ENCODE data around the gene PACS2. TPM values are rescaled to one million over a fixed set of nuclear protein-coding genes. Genes with fewer than 3 reads are reported as not detected.

PACS2 gene
- total RNA-seq, 2 donors from 2014 or later: 61.3 to 69.4 TPM

DNA sequence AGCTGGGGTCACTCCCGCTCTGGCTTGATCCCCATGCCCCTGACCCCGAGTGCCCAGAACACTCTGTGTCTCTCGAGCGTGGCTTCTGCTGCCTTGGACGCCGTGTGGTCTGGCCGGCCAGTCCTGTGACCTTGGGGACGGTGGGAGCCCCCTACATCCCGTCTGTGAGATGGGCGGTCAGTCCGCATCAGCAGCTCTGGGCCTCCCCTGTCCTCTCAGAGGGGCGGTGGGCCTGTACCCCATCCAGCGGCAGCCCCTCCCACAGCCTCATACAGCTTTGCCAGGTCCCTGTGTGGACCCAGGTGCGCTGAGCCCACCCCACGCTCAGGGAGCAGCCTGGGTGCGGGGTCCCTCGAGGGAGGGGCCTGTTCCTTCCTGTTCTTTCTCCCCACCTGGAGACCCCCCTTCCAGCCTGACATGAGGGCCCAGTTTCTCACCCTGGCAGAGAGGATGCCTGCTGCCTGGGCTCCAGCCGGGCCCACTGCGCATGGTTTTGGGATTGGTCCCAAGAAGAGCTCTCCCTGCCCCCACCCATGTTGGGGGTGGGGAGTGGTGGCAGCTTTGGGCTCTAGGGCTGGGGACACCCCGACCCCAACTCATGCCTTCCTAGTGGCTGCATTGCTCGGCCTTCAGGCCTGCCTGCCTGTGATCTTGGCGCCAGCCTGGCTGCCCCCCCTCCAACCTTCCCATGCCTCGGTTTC is 106.6 kb downstream of the PACS2 start:
- DNase-seq (ENCODE audit: low spot score): no peak
- intact Hi-C loops (cut with DNase I): no loop called here

DNA sequence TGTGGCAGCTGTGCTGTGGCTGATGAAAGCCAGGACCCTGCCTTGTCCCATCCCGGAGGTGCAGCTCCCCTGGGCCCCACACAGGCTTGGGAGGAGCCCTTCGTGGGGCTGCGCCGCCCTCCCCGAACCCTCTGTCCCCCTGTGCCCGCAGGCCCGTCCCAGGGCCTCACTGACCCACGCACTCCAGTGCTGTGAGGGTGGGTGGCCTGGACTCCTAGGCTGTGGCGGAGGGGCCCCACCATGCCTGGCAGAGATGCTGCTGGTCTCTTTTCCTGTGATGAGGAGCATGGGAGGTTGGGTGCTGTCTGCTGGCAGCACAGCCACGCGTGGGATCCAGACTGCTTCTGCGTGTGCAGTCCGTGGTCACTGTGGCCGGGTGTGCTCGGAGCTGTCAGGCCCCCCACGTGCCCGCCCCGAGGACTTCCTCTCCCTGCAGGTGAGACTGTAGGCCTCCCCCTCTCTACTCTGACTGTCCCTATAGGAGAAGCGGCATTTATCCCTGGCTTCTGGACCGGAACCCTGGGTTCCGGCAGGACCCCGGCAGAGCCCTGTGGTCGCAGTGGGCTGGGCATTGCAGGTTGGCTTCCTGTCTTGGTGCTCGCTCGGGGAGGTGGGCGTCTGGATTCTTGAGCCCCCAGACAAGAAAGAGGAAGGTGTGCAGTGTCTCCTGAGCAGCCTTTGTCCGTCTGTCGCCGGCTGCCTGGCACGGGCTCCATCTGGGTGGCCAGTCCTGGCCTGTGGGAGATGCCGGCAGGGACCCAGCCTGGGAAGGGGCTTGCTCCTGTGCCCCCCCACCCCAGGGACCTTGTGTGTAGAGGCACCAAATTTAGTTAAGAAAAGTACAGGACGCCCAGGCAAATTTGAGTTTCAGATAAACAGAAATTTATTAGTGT is 107.4 kb downstream of the PACS2 start:
- intact Hi-C loops (cut with DNase I): no loop called here
- peak; percentile 76 for DNase-seq (ENCODE audit: low spot score)

GRCh38 chr14:105422695-105423487 is 108.3 kb downstream of the PACS2 start:
- intact Hi-C loops (cut with DNase I): no loop called here
- peak; percentile 78 for DNase-seq (ENCODE audit: low spot score)

DNA sequence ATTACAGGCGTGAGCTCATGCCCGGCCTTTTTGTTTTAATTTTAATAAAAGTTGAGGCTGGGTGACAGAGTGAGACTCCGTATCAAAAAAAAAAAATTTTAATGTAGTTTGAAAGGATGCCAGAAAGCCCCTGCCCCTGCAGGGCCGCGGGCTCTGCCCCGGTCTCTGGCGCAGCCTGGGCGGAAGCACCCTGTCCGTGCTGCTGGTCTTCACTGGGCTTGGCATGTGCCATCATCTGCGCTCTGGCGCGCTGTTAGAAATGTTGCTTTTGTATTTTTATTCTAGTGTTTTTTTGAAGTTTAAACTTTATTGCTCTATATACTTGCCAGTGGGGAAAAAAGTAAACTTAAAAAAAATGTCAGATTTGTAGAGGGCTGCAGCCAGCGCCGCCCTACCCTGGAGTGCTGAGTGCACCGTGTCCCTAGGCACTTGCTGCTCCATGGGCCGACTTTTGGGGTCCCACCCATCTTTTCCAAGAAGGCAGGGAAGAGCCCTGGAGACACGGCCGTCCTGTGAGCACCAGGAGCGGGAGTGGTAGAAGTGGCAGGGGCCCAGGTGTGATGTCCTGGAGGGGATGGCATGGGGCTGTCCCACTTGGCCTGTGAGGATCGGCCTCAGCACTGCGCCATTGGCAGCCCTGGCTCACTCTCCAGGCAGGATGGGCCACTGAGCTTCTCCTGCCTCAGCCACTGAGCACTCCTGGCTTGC is 109.1 kb downstream of the PACS2 start:
- DNase-seq (ENCODE audit: low spot score): no peak
- intact Hi-C loops (cut with DNase I): no loop called here

DNA sequence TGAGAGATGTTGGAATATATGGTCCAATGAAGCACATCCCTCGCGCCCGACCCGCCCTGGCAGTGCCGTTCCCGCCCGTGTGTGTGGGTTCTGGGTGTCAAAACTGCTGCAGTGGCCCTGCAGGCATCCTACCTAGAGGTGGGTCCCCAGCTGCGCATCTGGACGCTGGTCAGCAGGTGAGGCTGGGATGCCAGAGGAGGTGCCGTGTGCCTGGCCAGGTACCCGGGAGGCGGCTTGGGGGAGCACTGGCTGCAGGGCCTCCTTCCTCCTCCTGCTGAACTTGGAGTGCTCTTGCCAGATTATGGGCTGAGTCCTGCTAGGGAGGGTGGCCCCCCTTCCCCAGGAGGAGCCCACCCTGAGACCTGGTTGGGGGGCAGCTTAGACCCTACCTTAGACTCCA is 110.3 kb downstream of the PACS2 start:
- intact Hi-C loops (cut with DNase I): no loop called here
- no peak for DNase-seq (ENCODE audit: low spot score)

GRCh38 chr14:105425823-105426247 is 111.3 kb downstream of the PACS2 start:
- intact Hi-C loops (cut with DNase I): no loop called here
- peak; percentile 75 for DNase-seq (ENCODE audit: low spot score)

DNA sequence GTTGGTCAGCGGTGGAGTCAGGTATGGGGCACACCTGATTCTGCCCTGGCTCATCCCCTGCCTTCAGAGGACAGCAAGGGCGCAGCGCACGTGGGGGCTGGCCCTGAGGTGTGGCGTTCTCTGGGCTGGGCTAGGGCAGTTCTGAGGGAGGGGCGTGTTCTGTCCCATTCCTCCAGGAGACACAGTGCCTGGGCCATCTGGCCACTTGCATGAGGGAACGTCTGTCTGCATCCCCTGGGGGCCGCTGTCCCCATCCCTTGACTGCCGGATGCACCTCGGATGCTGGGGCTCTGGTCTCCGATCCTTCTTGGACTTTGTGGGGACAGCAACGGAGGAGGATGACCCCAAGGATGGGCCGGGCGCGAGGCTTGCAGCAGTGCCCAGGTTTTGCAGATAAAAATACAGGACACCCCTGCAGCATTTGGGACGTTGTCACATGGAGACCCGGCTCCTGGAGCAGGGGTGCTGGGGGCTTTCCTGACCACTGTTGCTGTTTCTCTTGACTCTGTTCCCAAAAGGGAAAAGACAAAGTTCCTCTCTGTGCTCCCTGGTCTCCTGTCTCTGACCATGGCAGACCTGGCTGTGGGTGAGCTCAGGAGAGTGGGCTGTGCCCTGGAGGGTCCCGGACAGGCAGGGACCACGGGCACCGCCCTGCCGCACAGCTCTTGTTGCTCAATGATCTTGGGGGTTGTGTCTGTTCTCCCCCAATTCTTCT is 112.0 kb downstream of the PACS2 start:
- intact Hi-C loops (cut with DNase I): no loop called here
- no peak for DNase-seq (ENCODE audit: low spot score)

DNA sequence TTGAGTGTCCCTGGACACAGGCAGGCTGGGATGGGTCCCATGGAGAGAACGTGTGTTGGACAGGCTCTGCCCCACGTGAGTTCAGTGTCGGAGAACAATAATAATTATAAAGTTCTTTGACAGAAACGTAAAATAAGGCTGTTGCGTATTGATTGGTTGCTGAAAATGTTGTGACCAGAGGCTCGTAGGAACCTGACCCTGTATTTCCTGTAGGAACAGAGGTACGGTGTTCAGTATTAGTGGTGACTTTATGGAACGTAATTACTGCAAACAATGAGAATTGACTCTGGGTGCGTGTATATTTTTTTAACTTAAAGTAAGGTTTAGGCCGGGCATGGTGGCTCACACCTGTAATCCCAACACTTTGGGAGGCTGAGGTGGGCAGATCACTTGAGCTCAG is 112.9 kb downstream of the PACS2 start:
- DNase-seq (ENCODE audit: low spot score): no peak
- intact Hi-C loops (cut with DNase I): no loop called here

GRCh38 chr14:105427936-105428485 is 113.5 kb downstream of the PACS2 start:
- intact Hi-C loops (cut with DNase I): no loop called here
- no peak for DNase-seq (ENCODE audit: low spot score)

DNA sequence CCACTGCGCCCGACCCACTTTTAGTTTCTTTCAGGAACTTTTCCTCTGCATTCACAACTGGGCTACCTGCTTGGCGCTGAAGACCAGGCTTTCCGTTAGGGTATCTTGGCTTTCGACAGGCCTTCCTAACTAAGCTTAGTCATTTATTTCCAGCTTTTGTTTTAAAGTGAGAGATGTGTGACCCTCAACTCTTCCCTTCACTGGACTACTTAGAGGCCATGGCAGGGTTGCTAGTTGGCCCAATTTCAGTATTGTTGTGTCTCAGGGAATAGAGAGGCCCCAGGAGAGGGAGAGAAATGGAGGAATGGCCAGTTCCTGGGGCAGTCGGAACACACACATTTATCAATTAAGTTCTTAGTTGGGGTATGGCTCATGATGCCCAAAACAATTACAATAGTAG is 115.5 kb downstream of the PACS2 start:
- DNase-seq (ENCODE audit: low spot score): no peak
- intact Hi-C loops (cut with DNase I): no loop called here

- DNase-seq (ENCODE audit: low spot score): no peak
- intact Hi-C loops (cut with DNase I): no loop called here
Observed at GRCh38 chr14:105430565-105430964, 116.0 kb downstream of the PACS2 start.

DNA sequence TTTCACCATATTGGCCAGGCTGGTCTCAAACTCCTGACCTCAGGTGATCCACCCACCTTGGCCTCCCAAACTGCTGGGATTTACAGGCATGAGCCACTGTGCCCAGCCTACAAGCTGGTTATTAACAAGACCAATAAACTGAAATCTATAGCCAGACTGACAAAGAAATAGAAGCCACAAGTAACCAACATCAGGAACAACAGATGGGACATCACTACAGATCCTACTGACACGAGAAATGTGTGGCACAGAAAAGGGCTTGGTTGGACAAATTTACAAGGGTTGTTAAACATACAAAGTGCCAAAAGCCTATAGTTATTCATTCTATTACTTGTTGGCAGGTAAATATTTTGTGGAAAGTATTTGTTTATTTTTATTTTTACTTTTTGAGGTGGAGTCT is 116.7 kb downstream of the PACS2 start:
- intact Hi-C loops (cut with DNase I): no loop called here
- no peak for DNase-seq (ENCODE audit: low spot score)

DNA sequence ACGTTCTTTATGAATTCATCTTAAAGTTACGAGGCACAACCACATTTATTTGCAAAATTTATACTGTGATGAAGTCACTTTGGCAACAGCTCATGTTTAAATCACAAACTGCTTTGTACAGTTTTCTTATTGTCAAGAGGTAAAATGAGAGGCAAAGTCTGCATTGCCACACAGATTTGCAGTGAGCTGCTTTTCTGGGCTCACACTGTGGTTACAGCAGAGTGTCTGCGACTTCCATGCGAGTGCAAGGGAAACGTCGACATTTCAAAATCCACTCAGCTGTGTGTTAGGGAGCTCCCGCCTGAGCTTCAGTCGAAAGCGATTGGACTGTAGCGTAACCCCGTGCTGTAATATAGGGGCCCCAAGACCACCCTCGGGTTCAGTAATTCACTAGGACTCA is 118.1 kb downstream of the PACS2 start:
- DNase-seq (ENCODE audit: low spot score): no peak
- intact Hi-C loops (cut with DNase I): no loop called here

DNA sequence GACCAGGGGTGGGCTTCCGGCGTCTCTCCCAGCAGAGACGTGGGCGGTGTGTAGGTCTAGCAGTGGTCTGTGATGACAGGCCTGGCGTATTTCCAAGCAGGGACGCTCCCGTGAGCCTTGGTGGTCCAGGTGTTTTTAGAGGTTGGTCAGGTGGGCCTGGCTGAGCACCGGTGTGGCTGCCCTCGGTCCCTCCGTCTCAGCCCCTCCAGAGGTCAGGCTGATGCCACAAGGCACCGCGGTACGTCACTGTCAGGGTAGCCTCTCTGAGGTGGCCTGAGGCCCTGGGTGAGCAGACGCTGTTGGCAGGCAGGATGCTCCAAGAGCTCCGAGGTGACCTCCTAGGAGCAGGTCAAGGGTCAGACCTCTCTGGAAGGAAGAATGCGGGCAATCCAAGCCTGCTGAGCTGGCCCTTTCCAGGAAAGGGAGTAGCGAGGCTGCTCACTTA is 118.6 kb downstream of the PACS2 start:
- no peak for DNase-seq (ENCODE audit: low spot score)
- intact Hi-C loops (cut with DNase I): no loop called here

DNA sequence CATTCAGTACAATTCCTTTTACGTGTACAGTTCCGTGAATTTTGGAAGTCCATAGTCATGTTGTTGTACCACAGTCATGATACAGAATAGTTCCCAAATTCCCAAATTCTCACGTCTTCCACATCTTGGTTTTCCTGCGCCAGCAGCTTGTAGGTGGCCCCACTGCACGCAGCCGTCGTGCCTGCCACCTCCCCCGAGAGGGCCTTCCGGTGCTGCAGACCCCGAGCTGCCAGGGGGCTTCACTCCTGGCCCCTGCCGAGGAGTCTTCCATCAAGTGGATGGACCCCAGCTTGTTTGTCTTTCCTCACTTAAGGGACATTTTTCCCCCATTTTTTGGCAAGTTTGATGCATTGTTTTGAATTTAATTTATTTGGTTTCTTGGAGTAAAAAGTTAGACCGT is 121.9 kb downstream of the PACS2 start:
- intact Hi-C loops (cut with DNase I): no loop called here
- no peak for DNase-seq (ENCODE audit: low spot score)

DNA sequence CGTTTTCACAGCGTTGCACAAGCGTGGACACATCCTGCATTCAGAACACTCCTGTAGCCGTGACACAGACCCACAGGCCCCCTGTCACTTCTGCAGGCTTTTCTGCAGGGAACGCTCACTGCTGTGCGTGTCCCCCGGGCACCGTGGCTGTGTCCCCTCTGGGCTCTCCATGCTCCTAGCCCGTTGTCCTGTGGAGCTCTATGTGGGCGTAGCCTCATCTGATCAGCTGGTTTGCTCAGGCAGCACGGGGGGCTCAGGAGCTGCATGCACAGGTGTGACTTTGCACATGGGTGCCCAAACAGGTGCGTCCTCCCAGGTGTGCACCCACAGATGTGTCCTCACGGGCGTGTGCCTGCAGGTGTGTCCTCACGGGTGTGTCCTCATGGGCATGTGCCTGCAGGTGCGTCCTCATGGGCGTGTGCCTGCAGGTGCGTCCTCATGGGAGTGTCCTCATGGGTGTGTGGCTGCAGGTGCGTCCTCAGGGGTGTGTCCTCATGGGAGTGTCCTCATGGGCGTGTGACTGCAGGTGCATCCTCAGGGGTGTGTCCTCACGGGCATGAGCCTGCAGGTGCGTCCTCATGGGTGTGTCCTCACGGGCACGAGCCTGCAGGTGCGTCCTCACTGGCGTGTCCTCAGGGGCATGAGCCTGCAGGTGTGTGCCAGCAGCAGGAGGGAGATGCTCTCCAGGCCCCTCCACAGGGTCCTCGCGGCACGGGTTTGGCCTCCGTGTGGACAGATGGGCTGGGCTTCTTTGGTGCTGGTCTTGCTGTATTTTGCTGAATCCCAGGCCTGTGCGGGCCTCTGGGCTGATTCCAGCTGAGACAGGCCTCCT is 122.6 kb downstream of the PACS2 start:
- no peak for DNase-seq (ENCODE audit: low spot score)

GRCh38 chr14:105437723-105438500 is 123.4 kb downstream of the PACS2 start:
- intact Hi-C loops (cut with DNase I): no loop called here

More for the DNA sequence above, 122.6 kb downstream of the PACS2 start:
- intact Hi-C loops (cut with DNase I): no loop called here

More at GRCh38 chr14:105437723-105438500, 123.4 kb downstream of the PACS2 start:
- no peak for DNase-seq (ENCODE audit: low spot score)
